Medulla oblongata (tissue), 1 donor: Measurements from ENCODE around the gene SFSWAP.
"Not testable (repeated sequence)": the region's sequence is repeated elsewhere in the genome, so short reads cannot be mapped to it uniquely, and the experiment has no call there.

Experiments used
- DNase-seq: peaks from one replicate; pipeline ENCODE4 v3.0.0-alpha.2; 2015; ENCODE audit errors: extremely low spot score

The SFSWAP gene

GRCh38 chr12:131701705-131702572, 9.0 kb upstream of the SFSWAP start:
- no peak for DNase-seq

DNA sequence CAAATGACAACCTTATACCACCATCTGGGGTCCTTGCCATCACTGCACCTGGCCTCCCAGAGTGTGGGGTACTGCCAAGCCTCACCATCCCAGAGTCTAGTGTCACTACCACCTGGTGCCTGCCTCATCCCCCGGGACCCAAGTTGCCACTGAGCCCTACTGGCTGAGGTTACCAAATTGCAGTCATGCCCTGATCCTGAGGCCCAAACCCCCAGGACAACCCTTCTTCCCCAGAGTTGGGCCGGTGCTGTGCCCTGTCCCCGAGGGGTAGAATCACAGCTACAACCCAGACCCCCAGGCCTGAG, 8.4 kb upstream of the SFSWAP start:
- no peak for DNase-seq

DNA sequence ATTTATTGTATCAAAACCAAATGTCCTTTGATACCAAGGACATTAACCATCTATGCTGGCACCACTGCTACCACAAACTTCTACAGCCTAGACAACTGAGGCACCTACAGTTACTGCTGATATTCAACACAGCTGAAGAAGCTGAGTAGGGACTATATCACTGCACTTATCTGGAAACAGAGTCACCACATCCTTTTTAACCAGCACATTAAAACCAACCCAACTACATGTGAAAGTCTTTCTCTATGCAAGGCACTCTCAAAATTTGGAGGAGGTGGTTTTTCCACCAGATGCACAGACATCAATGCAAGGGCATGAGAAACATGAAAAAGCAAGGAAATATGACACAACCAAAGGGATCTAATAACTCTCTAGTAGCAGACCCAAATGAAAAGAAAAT, 7.7 kb upstream of the SFSWAP start:
- DNase-seq: no peak

DNA sequence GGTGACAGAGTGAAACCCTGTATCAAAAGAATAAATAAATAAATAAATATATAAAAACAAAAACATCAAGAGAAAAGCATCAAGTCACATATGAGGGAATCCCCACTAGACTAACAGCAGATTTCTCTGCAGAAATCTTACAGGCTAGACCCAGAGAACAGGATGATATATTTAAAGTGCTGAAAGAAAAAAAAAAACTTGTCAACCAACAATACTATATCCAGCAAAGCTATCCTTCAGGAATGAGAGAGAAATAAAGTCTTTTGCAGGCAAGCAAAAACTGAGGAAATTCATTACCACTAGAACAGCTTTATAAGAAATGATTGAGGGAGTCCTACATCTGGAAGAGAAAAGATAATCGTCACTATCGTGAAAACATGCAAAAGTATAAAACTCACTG, 6.4 kb upstream of the SFSWAP start:
- no peak for DNase-seq

DNA sequence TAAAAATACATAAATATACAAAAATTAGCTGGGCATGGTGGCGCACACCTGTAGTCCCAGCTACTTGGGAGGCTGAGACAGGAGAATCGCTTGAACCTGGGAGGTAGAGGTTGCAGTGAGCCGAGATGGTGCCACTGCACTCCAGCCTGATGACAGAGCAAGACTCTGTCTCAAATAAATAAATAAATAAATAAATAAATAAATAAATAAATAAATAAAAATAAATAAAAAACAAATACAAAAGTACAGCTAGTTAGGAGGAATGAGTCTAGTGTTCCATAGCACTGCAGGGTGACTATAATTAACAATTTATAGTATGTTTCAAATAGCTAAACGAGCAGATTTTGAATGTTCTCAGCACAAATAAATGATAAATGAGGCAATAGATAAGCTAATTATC, 4.2 kb upstream of the SFSWAP start:
- not testable (repeated sequence) for DNase-seq

- no peak for DNase-seq
These were observed 1.7 kb upstream of the SFSWAP start for GRCh38 chr12:131709226-131709625.

DNA sequence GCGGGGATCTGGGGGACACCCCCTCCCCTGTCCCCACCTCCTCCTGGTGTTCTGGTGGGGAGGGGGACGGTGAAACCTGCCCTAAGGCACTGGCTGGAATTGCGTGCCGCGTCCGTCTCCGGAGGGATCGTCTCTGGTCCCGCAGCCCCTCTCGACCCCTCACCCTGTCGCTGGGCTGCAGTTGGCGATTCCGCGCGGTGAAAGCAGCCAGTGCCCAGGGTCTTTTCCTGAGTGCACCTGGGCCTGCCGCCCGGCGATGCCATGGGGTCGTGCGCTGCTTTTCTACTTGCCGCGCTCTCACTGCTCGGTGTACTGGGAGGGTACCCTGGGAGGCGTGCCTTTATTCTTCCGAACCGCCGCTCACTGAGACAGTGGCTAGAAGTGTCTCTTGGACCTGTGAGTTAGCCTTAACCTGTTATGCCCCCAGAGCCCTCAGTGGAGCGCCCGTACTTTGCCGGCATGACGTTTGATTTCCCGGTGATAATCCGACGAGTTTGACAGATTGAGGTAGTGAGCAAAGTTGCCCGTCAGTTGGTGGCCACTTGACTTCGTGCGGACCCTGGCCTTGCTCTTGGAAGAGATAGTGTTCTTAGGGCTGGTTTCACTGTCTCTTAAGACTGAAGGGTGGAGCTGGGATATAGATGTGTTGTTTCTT, 788 bp downstream of the SFSWAP start:
- DNase-seq: no peak

DNA sequence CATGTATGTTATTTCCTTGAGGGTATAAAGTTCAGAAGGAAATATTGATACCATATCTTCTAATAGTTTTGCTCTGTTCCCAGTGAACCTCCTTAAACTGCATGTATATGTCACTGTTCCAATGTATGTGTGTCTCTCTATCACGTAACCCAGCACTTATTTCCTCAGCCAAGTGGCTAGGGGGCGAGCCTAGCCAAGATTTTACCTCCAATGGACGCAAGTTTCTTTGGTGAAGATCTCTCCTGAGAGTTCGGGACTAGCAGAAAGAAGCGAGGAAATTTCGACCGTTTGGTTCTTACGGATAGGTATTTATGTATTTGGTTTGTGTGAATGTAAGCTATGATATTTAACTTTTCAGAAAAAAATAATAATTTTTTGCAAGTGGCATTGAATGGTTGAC, 2.5 kb downstream of the SFSWAP start:
- no peak for DNase-seq

DNA sequence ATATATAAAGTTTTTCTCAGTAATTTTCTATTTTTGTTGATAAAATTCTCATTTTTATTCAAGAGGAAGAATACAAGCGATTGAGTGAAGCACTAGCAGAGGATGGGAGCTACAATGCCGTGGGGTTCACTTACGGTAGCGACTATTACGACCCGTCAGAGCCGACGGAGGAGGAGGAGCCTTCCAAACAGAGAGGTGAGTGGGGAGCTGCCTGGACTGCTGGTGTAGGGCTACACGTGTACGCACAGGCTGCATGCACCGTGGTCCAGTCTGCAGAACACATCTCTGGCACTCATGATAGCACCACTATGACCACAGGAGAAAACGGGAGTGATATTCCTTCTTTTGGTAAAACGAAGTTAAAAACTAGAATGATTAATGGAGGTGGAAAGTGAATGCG, 3.9 kb downstream of the SFSWAP start:
- DNase-seq: no peak

GRCh38 chr12:131716282-131716681, 5.4 kb downstream of the SFSWAP start:
- no peak for DNase-seq

GRCh38 chr12:131720241-131720640, 9.4 kb downstream of the SFSWAP start:
- no peak for DNase-seq

- DNase-seq: no peak
These were observed 10.0 kb downstream of the SFSWAP start for GRCh38 chr12:131720921-131721320.

GRCh38 chr12:131721548-131721947, 10.7 kb downstream of the SFSWAP start:
- DNase-seq: no peak

- DNase-seq: no peak
These were observed 12.6 kb downstream of the SFSWAP start for GRCh38 chr12:131723532-131723931.

DNA sequence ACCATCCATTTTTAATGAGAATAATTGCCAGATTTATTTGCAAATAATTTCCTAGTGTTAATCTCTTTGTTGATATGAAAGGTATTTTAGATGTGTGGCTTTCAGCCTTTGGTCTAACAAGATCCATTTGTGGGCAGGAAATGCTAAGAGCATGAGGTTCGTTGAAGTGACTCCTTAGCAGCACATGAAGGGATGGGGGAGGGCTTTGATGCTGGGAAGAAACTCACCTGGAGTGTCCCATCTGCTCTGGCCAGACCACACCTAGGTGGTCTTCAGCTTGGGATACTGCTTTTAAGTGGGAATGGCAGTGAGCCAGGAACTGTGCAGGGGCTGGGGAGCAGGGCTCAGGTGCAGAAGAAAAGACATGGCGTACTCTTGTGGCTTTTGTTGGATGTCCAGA, 13.6 kb downstream of the SFSWAP start:
- no peak for DNase-seq

GRCh38 chr12:131725503-131725902, 14.6 kb downstream of the SFSWAP start:
- DNase-seq: no peak

DNA sequence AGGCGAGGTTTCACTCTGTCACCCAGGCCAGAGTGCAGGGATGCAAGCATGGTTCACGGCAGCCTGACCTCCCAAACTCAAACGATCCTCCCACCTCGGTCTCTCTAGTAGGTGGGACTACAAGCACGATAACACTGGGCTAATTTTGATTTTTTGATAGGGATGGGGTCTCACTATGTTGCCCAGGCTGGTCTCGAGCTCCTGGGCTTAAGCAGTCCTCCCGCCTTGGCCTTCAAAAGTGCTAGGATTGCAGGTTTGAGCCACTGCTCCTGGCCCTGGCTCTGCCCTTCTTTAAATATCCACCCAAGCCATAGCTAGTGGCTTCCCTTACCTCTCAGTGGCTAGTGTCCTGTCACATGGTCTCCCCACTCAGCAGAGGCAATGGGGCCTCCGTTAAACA, 17.8 kb downstream of the SFSWAP start:
- no peak for DNase-seq

- no peak for DNase-seq
These were observed 18.5 kb downstream of the SFSWAP start for GRCh38 chr12:131729254-131729955.

DNA sequence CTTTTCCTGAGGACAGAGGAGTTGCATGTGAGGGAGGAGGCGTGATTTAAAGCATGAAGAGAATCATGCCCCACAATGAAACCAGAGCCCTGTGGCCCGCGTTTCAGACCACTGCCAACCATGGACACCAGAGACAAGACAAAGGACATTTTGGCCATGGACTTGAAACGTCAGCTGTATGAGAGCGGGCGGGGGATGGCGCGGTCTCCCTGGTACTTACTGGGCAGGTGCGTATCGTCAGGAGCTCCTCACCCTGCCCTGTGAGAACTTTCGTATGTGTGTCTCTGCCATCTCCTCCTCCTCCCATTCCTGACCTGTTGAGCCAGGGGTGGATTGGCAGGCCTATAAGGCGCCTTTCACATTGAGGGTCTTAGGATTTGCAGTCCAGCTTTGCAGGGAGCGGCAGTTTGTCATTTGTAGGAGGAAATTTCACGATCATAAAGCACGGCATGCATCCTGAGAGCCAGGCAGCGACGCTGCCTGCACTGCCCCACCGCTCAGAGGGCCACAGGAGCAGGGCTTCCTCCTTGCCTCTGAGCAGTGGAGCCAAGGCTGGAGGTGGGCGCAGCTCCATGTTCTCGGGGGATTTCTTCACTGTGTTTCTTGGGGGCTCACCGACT, 22.2 kb downstream of the SFSWAP start:
- DNase-seq: no peak

GRCh38 chr12:131733874-131734273, 23.0 kb downstream of the SFSWAP start:
- no peak for DNase-seq

DNA sequence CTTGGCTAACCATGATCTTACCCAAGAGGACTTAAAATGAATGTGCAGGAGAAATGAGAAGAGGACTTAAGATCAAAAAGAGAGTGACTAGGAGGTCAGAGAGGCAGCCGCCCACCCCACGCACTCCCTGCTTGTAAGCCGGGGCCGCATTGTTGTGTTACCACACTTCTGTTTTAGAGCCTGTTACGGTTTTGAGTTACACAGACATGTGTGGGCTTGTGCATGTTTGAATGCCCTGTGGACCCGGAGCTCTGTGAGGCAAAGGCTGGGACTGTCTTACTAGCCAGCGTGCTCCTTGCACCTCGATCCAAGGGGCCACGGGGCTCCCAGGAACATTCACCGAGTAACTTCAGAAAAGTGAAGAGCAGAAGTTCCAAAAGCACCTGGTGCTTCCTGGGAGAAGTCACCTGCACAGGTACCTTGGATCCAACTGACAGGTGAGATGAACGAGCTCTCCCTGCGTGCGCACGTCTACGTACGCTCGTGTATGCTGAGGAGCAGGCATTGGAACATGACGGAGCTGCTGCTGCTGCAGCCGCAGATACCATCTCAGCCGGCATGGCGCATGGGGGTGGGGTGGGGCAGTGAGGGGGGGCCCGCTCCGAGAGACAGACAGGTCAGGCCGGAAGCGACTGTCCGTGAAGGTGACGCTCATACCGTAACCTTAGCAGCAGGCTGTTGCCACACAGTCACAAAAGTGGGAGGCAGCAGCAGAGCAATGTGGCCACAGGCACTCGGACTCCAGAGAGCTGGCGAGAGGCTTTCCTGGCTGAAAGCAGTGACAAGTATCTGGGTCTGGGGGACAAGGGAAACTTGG, 23.7 kb downstream of the SFSWAP start:
- no peak for DNase-seq

DNA sequence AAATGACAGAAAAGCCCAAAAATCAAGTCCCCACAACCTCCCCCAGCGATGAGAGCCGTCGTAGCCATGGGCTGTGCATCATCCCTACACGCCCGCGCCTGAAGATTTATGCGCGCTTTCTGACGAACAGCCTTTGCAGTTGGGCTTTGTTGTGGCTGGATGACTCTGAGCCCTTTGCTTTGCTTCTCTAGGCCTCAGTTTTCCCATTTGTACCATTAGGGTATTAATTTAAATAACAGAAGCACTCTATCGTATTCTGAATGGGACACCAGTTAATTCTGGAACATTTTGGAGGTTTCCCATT, 24.2 kb downstream of the SFSWAP start:
- no peak for DNase-seq
